Prostate gland (tissue), 2 donors: ENCODE results near the gene NFATC1. TPM values are rescaled to one million over a fixed set of nuclear protein-coding genes. Genes with fewer than 3 reads are reported as not detected.

Experiments
- DNase-seq: peaks from one replicate; pipeline ENCODE4 v3.0.0-alpha.2; 2019; ENCODE audit warnings: low spot score
- H3K27ac ChIP-seq, 2 donors: fragments of 200-600 bp; sonication (generic); 2 replicates each; pipeline ENCODE4 v1.5.1; 2017 to 2019
- H3K27me3 ChIP-seq: fragments of 200-600 bp; sonication (generic); replicated peaks from 2 replicates; pipeline ENCODE4 v1.5.1; 2019; ENCODE audit not compliant: insufficient read depth
- H3K36me3 ChIP-seq, 2 donors: fragments of 200-600 bp; sonication (generic); 1 replicate in 1 of 2; 2 replicates in 1 of 2; pipeline versions ENCODE4 v1.5.1 to v1.8.1; 2017 to 2019
- H3K4me1 ChIP-seq: fragments of 200-600 bp; sonication (generic); replicated peaks from 2 replicates; pipeline ENCODE4 v1.5.1; 2019
- H3K4me3 ChIP-seq, 2 donors: fragments of 200-600 bp; sonication (generic); 2 replicates each; pipeline ENCODE4 v1.5.1; 2017 to 2019
- H3K9me3 ChIP-seq: fragments of 200-600 bp; sonication (generic); 2 replicates; pipeline ENCODE4 v1.5.1; 2017
- POLR2A ChIP-seq: fragments of 450-650 bp; IDR thresholded peaks from one replicate; pipeline ENCODE4 v1.6.1; 2016; ENCODE audit warnings: antibody characterized with exemption, mild to moderate bottlenecking
- POLR2AphosphoS5 ChIP-seq: sonication (generic); formaldehyde crosslinking; IDR thresholded peaks from one replicate; pipeline ENCODE4 v1.6.1; 2017; ENCODE audit warnings: antibody characterized with exemption
- WGBS: methylation state at CpG from one replicate; pipeline ENCODE4 v1.1.5; 2018; 5-methylcytosine and 5-hydroxymethylcytosine counted together
- intact Hi-C: fragments of 100-400 bp; cut with DNase I; formaldehyde crosslinking; loops from one replicate; pipeline ENCODE4 v1.14.2; 2022
- small RNA-seq, 2 donors: library from RNA; depleted of rRNA; stranded (forward); fragments of <200 nt; gene quantifications; one replicate each; pipeline ENCODE3, GENCODE V24; 2016
- total RNA-seq, 2 donors: library from RNA; depleted of rRNA; stranded (reverse); fragments of >200 nt; gene quantifications; one replicate each; pipeline ENCODE4 v1.1.0, GENCODE V29; 2016
- TF ChIP-seq, protein P1 (sequence below), 4 experiments: fragments of 200-600 bp in 2 of 4; fragments of 450-650 bp in 2 of 4; sonication (generic) in 2 of 4; IDR thresholded peaks; 1 replicate in 3 of 4; 2 replicates in 1 of 4; pipeline ENCODE4 v1.5.1; 2016 to 2019; ENCODE audit warnings: antibody characterized with exemption in 4 of 4, mild to moderate bottlenecking in 2 of 4, moderate library complexity in 2 of 4

NFATC1 gene
- total RNA-seq, 2 donors from 2014 or later: 16.8 to 24.6 TPM

GRCh38 chr18:79578396-79579260, 182.9 kb downstream of the NFATC1 start:
- H3K36me3 ChIP-seq: no peaks in the 10 kb centered on the region
- WGBS: 90% methylated on average over 27 of the region's 27 CpGs
- intact Hi-C loops: no loop called here
- peaks cover 13% of the 10 kb centered on the region for H3K4me1 ChIP-seq
- no peak overlapping the region for H3K4me3 ChIP-seq
- H3K27ac ChIP-seq: no peak overlapping the region
- DNase-seq: no peak
- no peaks in the 10 kb centered on the region for H3K27me3 ChIP-seq
- no peaks in the 10 kb centered on the region for H3K9me3 ChIP-seq
- TF ChIP-seq POLR2A (no peak), POLR2AphosphoS5 (no peak)
- TF ChIP-seq, protein P1, sequence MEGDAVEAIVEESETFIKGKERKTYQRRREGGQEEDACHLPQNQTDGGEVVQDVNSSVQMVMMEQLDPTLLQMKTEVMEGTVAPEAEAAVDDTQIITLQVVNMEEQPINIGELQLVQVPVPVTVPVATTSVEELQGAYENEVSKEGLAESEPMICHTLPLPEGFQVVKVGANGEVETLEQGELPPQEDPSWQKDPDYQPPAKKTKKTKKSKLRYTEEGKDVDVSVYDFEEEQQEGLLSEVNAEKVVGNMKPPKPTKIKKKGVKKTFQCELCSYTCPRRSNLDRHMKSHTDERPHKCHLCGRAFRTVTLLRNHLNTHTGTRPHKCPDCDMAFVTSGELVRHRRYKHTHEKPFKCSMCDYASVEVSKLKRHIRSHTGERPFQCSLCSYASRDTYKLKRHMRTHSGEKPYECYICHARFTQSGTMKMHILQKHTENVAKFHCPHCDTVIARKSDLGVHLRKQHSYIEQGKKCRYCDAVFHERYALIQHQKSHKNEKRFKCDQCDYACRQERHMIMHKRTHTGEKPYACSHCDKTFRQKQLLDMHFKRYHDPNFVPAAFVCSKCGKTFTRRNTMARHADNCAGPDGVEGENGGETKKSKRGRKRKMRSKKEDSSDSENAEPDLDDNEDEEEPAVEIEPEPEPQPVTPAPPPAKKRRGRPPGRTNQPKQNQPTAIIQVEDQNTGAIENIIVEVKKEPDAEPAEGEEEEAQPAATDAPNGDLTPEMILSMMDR (IDR thresholded peaks at IDR 0.05): no peak

Small RNAs within 50 kb of the gene (small RNA-seq; reads per million reads assigned to genes)
- gene AC018445.2: 0 reads per million in 2 donors
